Liver (tissue), 9 donors: Measurements from ENCODE around the gene COX10. TPM values are rescaled to one million over a fixed set of nuclear protein-coding genes. Genes with fewer than 3 reads are reported as not detected.

ENCODE experiments used
- DNase-seq: peaks from one replicate; pipeline ENCODE4 v3.0.0-alpha.2; 2017; ENCODE audit warnings: low spot score
- H3K27ac ChIP-seq, 2 donors: one replicate each; pipeline ENCODE4 v1.7.0; 2013; ENCODE audit warnings: inconsistent platforms in 2 of 2, low read length in 2 of 2, control low read depth in 1 of 2, low read depth in 1 of 2, mild to moderate bottlenecking in 1 of 2
- H3K27me3 ChIP-seq, 4 donors: one replicate each; pipeline versions ENCODE4 v1.6.1 to v1.7.0; 2013; ENCODE audit warnings: low read length in 3 of 4, inconsistent platforms in 1 of 4, mild to moderate bottlenecking in 1 of 4, moderate library complexity in 1 of 4; ENCODE audit not compliant: control insufficient read depth in 4 of 4, insufficient read depth in 4 of 4
- H3K36me3 ChIP-seq, 4 donors: one replicate each; pipeline versions ENCODE4 v1.6.1 to v1.7.0; 2013; ENCODE audit warnings: low read length in 3 of 4, mild to moderate bottlenecking in 3 of 4, low read depth in 1 of 4, moderate library complexity in 1 of 4; ENCODE audit not compliant: control insufficient read depth in 4 of 4, insufficient read depth in 3 of 4
- H3K4me1 ChIP-seq, 4 donors: one replicate each; pipeline versions ENCODE4 v1.6.1 to v1.7.0; 2013; ENCODE audit warnings: low read length in 3 of 4, mild to moderate bottlenecking in 3 of 4, moderate library complexity in 1 of 4; ENCODE audit not compliant: control insufficient read depth in 4 of 4, insufficient read depth in 4 of 4
- H3K4me3 ChIP-seq, 3 donors: one replicate each; pipeline versions ENCODE4 v1.6.1 to v1.7.0; 2013; ENCODE audit warnings: low read length in 3 of 3, control low read depth in 1 of 3, low read depth in 1 of 3, mild to moderate bottlenecking in 1 of 3
- H3K9ac ChIP-seq, 2 donors: one replicate each; pipeline ENCODE4 v1.7.0; 2013; ENCODE audit warnings: low read length in 2 of 2, mild to moderate bottlenecking in 2 of 2, moderate library complexity in 2 of 2, control low read depth in 1 of 2, low read depth in 1 of 2
- H3K9me3 ChIP-seq, 4 donors: one replicate each; pipeline versions ENCODE4 v1.6.1 to v1.7.0; 2013; ENCODE audit warnings: low read length in 3 of 4; ENCODE audit not compliant: control insufficient read depth in 4 of 4
- ATF3 ChIP-seq: IDR thresholded peaks from 2 replicates; pipeline ENCODE4 v1.6.1; 2016; ENCODE audit warnings: antibody characterized with exemption
- CTCF ChIP-seq: fragments of 150-350 bp; IDR thresholded peaks from 2 replicates; pipeline ENCODE4 v1.5.1; 2017; ENCODE audit warnings: improper control_type of control experiment, low read depth, low read length; ENCODE audit not compliant: missing input control
- EGR1 ChIP-seq, 2 donors: IDR thresholded peaks; 2 replicates each; pipeline ENCODE4 v1.6.1; 2016 to 2018; ENCODE audit warnings: antibody characterized with exemption in 2 of 2, low read depth in 2 of 2
- FOXA1 ChIP-seq: IDR thresholded peaks from 2 replicates; pipeline ENCODE4 v1.6.1; 2016; ENCODE audit warnings: antibody characterized with exemption
- FOXA2 ChIP-seq: IDR thresholded peaks from 2 replicates; pipeline ENCODE4 v1.6.1; 2016; ENCODE audit warnings: antibody characterized with exemption
- GABPA ChIP-seq, 2 donors: IDR thresholded peaks in 1 of 2; conservative IDR thresholded peaks in 1 of 2; 2 replicates each; pipeline ENCODE4 v1.6.1; 2016; ENCODE audit warnings: antibody characterized with exemption in 2 of 2, mild to moderate bottlenecking in 1 of 2, moderate library complexity in 1 of 2
- HNF4A ChIP-seq, 2 donors: conservative IDR thresholded peaks; 2 replicates each; pipeline ENCODE4 v1.6.1; 2016; ENCODE audit warnings: antibody characterized with exemption in 2 of 2, mild to moderate bottlenecking in 2 of 2
- HNF4G ChIP-seq: IDR thresholded peaks from 2 replicates; pipeline ENCODE4 v1.6.1; 2016; ENCODE audit warnings: antibody characterized with exemption
- JUND ChIP-seq, 2 donors: IDR thresholded peaks; 2 replicates each; pipeline ENCODE4 v1.6.1; 2016; ENCODE audit warnings: antibody characterized with exemption in 2 of 2
- MAX ChIP-seq: IDR thresholded peaks from 2 replicates; pipeline ENCODE4 v1.6.1; 2016; ENCODE audit warnings: antibody characterized with exemption
- NR2F2 ChIP-seq: IDR thresholded peaks from 2 replicates; pipeline ENCODE4 v1.6.1; 2016; ENCODE audit warnings: antibody characterized with exemption
- RAD21 ChIP-seq, 2 donors: IDR thresholded peaks; 2 replicates each; pipeline ENCODE4 v1.6.1; 2016; ENCODE audit warnings: antibody characterized with exemption in 2 of 2, mild to moderate bottlenecking in 2 of 2
- REST ChIP-seq: IDR thresholded peaks from 2 replicates; pipeline ENCODE4 v1.6.1; 2016; ENCODE audit warnings: antibody characterized with exemption, mild to moderate bottlenecking
- RXRA ChIP-seq, 2 donors: IDR thresholded peaks; 2 replicates each; pipeline ENCODE4 v1.6.1; 2017 to 2018; ENCODE audit warnings: antibody characterized with exemption in 2 of 2, mild to moderate bottlenecking in 1 of 2
- SP1 ChIP-seq: IDR thresholded peaks from 2 replicates; pipeline ENCODE4 v1.6.1; 2018; ENCODE audit warnings: antibody characterized with exemption, mild to moderate bottlenecking
- TAF1 ChIP-seq: conservative IDR thresholded peaks from 2 replicates; pipeline ENCODE4 v1.6.1; 2016; ENCODE audit warnings: antibody characterized with exemption, mild to moderate bottlenecking
- YY1 ChIP-seq: IDR thresholded peaks from 2 replicates; pipeline ENCODE4 v1.6.1; 2016; ENCODE audit warnings: antibody characterized with exemption, mild to moderate bottlenecking
- ZBTB33 ChIP-seq: IDR thresholded peaks from 2 replicates; pipeline ENCODE4 v1.6.1; 2016; ENCODE audit warnings: antibody characterized with exemption
- WGBS: extraction: QIAGEN DNeasy Blood & Tissue Kit; methylation state at CpG from one replicate; pipeline ENCODE4 v1.1.7; 2013; 5-methylcytosine and 5-hydroxymethylcytosine counted together
- polyA plus RNA-seq, 2 donors: library from polyadenylated mRNA; stranded (reverse) in 1 of 2; unstranded in 1 of 2; fragments of 200-250 nt in 1 of 2; fragments of >200 nt in 1 of 2; fragmentation: Nextera tagmentation in 1 of 2; extraction: Ambion mirVana in 1 of 2; gene quantifications; one replicate each; pipeline versions ENCODE4 v1.2.1 to v1.2.3, GENCODE V29; 2013 to 2015
- total RNA-seq, 2 donors: library from RNA; depleted of rRNA; stranded (reverse); fragments of >200 nt; gene quantifications; one replicate each; pipeline ENCODE4 v1.2.3, GENCODE V29; 2014
- donor health status: healthy.
- donor health status: healthy.
- donor health status: healthy.
- donor health status: healthy.
- donor health status: healthy.

The COX10 gene
- total and polyA plus RNA-seq, 4 donors: 7.0 to 15.1 (median 8.7) TPM

- TF ChIP-seq CTCF: no peak
- TF ChIP-seq GABPA (IDR thresholded peaks at IDR 0.05 in 1 of 2, conservative IDR thresholded peaks at IDR 0.05 in 1 of 2): peak in 1 of 2 donors; percentile 65
- TF ChIP-seq RXRA (IDR thresholded peaks at IDR 0.05): peak; percentile 68 to 90
- peak; percentile 59 to 82 for TF ChIP-seq HNF4A (conservative IDR thresholded peaks at IDR 0.05)
- peak; percentile 98 for TF ChIP-seq MAX
- TF ChIP-seq FOXA2: peak; percentile 84
- peak; percentile 68 to 96 for TF ChIP-seq JUND (IDR thresholded peaks at IDR 0.05)
- TF ChIP-seq EGR1 (IDR thresholded peaks at IDR 0.05; ENCODE audit: low read depth in 2 of 2): peak in 1 of 2 donors; percentile 77
These were observed 136.7 kb downstream of the COX10 start (continued) for GRCh38 chr17:14205992-14206461.

GRCh38 chr17:14206891-14207290 lies 137.6 kb downstream of the COX10 start:
- H3K9me3 ChIP-seq: no peaks in the 10 kb centered on the region
- no peaks in the 10 kb centered on the region for H3K27me3 ChIP-seq
- peaks cover 8 to 24% (median 15%) of the 10 kb centered on the region in 4 donors for H3K4me1 ChIP-seq
- H3K27ac ChIP-seq: no peak overlapping the region
- no peak for TF ChIP-seq ATF3
- TF ChIP-seq RXRA (IDR thresholded peaks at IDR 0.05): no peak
- no peak for TF ChIP-seq HNF4A (conservative IDR thresholded peaks at IDR 0.05)
- TF ChIP-seq FOXA1: no peak
- no peak for TF ChIP-seq MAX
- TF ChIP-seq FOXA2: no peak
- no peak for TF ChIP-seq SP1
- TF ChIP-seq REST: no peak
- no peak for TF ChIP-seq NR2F2
- TF ChIP-seq YY1: no peak
- TF ChIP-seq HNF4G: no peak
- TF ChIP-seq RAD21 (IDR thresholded peaks at IDR 0.05): no peak
- TF ChIP-seq CTCF: no peak
- no peak for TF ChIP-seq TAF1
- no peak for TF ChIP-seq ZBTB33
- no peak for TF ChIP-seq JUND (IDR thresholded peaks at IDR 0.05)
- no peak for TF ChIP-seq EGR1 (IDR thresholded peaks at IDR 0.05; ENCODE audit: low read depth in 2 of 2)
- DNase-seq: no peak
- no peak overlapping the region for H3K9ac ChIP-seq
- peaks cover 0 to 3% (median 1%) of the 10 kb centered on the region in 4 donors for H3K36me3 ChIP-seq
- WGBS: 98% methylated on average over 29 of the region's 29 CpGs
- H3K4me3 ChIP-seq: no peak overlapping the region
